Heart left ventricle (tissue), 16 donors: ENCODE data around the gene SLC17A2. TPM values are rescaled to one million over a fixed set of nuclear protein-coding genes. Genes with fewer than 3 reads are reported as not detected.
"Not testable (repeated sequence)": the region's sequence is repeated elsewhere in the genome, so short reads cannot be mapped to it uniquely, and the experiment has no call there.

ENCODE experiments used
- ATAC-seq, 4 donors: fragments of 200-7000 bp; cut with Tn5 transposase; one replicate each; pipeline ENCODE4 v1.9.1; 2020 to 2022; ENCODE audit warnings: moderate library complexity in 4 of 4, mild to moderate bottlenecking in 3 of 4, moderate number of reproducible peaks in 1 of 4
- DNase-seq, 5 donors: peaks; one replicate each; pipeline ENCODE4 v3.0.0-alpha.2; 2020
- H3K27ac ChIP-seq, 12 donors: fragments of 200-600 bp; sonication (generic) in 4 of 12; one replicate each; pipeline versions ENCODE4 v1.5.0 to v1.8.0; 2016 to 2022; ENCODE audit warnings: mild to moderate bottlenecking in 2 of 12
- H3K27me3 ChIP-seq, 9 donors: fragments of 200-600 bp; sonication (generic) in 2 of 9; one replicate each; pipeline versions ENCODE4 v1.5.1 to v1.8.0; 2016 to 2022; ENCODE audit warnings: mild to moderate bottlenecking in 3 of 9
- H3K36me3 ChIP-seq, 9 donors: fragments of 200-600 bp; sonication (generic) in 2 of 9; one replicate each; pipeline versions ENCODE4 v1.5.0 to v1.8.0; 2018 to 2022; ENCODE audit warnings: mild to moderate bottlenecking in 2 of 9
- H3K4me1 ChIP-seq, 12 donors: fragments of 200-600 bp; sonication (generic) in 4 of 12; one replicate each; pipeline versions ENCODE4 v1.5.0 to v1.8.0; 2016 to 2022; ENCODE audit warnings: mild to moderate bottlenecking in 3 of 12
- H3K4me3 ChIP-seq, 12 donors: fragments of 200-600 bp; sonication (generic) in 4 of 12; one replicate each; pipeline versions ENCODE4 v1.5.0 to v1.8.0; 2017 to 2022; ENCODE audit warnings: mild to moderate bottlenecking in 9 of 12, moderate library complexity in 4 of 12
- H3K9me3 ChIP-seq, 12 donors: fragments of 200-600 bp; sonication (generic) in 4 of 12; one replicate each; pipeline versions ENCODE4 v1.5.0 to v1.8.0; 2016 to 2022; ENCODE audit warnings: mild to moderate bottlenecking in 1 of 12
- POLR2A ChIP-seq, 2 donors: fragments of 450-650 bp; IDR thresholded peaks; one replicate each; pipeline ENCODE4 v1.6.1; 2017; ENCODE audit warnings: antibody characterized with exemption in 2 of 2, mild to moderate bottlenecking in 2 of 2, moderate library complexity in 2 of 2
- WGBS, 4 donors: extraction: QIAGEN DNeasy Blood & Tissue Kit in 2 of 4; methylation state at CpG; one replicate each; pipeline versions ENCODE4 v1.1.5 to v1.1.7; 2013 to 2018; 5-methylcytosine and 5-hydroxymethylcytosine counted together
- intact Hi-C, 10 donors: fragments of 100-400 bp; cut with DNase I; formaldehyde crosslinking; loops; one replicate each; pipeline versions ENCODE4 v1.11.1 to v1.14.2; 2022
- polyA plus RNA-seq, 2 donors: library from polyadenylated mRNA; stranded (reverse); fragments of 200-250 nt; gene quantifications; one replicate each; pipeline ENCODE4 v1.2.3, GENCODE V29; 2013
- total RNA-seq, 9 donors: library from RNA; depleted of rRNA in 2 of 9; stranded (reverse); fragments of >200 nt in 2 of 9; fragmentation: NEBNext Ultra II Directional in 3 of 9; extraction: Animal tissue kit (Norgen Biotek cat#: 25700) in 3 of 9; gene quantifications; one replicate each; pipeline versions ENCODE4 v1.1.0 to v1.2.4, GENCODE V29; 2016 to 2023
- TF ChIP-seq, protein P1 (sequence below), 12 donors: fragments of 200-600 bp; sonication (generic) in 4 of 12; IDR thresholded peaks; one replicate each; pipeline versions ENCODE4 v1.5.0 to v1.8.0; 2018 to 2022; ENCODE audit warnings: antibody characterized with exemption in 12 of 12, mild to moderate bottlenecking in 5 of 12
- donor health status: ischemic (EF 13 %, LVEDD 7.1; RV severe dilation, severe dysfunction).
- donor health status: healthy with polysubstance abuse.
- donor health status: DM: no; HTN: yes; CAD: no.
- donor health status: DM: no; HTN: no; CAD: no.
- donor health status: ischemic (EF 25% LVEDD 6.9; RV normal size, moderate dysfunction).
- donor health status: ischemic (EF 25% LVEDD 5.7; RV mildly dilated, moderate dysfunction).
- donor health status: healthy.
- donor health status: DM: yes; HTN: yes; CAD: no.
- donor health status: ischemic (EF 35%, LVEDD 5.7; RV mildly dilated, moderate dysfunction).
- donor health status: nonischemic (EF 11% LVEDD 7.7; RV severe dilation, severe dysfunction).
- donor health status: DM: yes; HTN: yes; CAD: no.
- donor health status: PGD.
- donor health status: ischemic (EF 29% LVEDD 5.4; RV normal size, mild dysfunction).
- donor health status: nonischemic (EF 23%, LVEDD 6.1; RV moderate dilation, normal function).

Gene SLC17A2
- total and polyA plus RNA-seq, 11 donors: not detected

DNA sequence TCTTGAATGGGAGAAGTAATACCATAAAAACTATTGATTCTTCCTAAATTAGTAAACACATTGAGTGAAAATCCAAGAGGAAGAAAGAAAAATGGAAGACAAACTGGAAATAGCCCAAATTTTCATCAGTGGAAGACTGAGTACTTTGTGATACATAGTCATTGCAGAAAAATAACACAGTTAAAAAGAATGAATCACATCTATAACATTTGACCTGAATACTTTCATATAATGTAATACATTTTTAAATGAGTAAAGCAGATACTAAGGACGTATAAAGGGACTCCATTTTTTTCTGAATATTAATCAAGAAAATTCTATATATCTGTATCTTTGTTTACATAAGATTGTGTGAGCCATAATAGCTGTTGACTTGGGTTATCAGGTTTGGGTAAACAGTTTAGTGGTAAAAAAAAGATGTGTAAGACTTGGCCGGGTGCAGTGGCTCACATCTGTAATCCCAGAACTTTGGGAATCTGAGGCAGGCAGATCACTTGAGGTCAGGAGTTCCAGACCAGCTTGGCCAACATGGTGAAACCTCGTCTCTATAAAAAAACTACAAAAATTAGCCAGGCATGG is 4.3 kb upstream of the SLC17A2 start:
- no peaks in the 10 kb centered on the region for H3K4me1 ChIP-seq
- peaks cover 0 to 3% (median 0%) of the 10 kb centered on the region in 9 donors for H3K27me3 ChIP-seq
- no peak for ATAC-seq
- H3K27ac ChIP-seq: no peak overlapping the region
- H3K9me3 ChIP-seq: no peaks in the 10 kb centered on the region
- TF ChIP-seq, protein P1, sequence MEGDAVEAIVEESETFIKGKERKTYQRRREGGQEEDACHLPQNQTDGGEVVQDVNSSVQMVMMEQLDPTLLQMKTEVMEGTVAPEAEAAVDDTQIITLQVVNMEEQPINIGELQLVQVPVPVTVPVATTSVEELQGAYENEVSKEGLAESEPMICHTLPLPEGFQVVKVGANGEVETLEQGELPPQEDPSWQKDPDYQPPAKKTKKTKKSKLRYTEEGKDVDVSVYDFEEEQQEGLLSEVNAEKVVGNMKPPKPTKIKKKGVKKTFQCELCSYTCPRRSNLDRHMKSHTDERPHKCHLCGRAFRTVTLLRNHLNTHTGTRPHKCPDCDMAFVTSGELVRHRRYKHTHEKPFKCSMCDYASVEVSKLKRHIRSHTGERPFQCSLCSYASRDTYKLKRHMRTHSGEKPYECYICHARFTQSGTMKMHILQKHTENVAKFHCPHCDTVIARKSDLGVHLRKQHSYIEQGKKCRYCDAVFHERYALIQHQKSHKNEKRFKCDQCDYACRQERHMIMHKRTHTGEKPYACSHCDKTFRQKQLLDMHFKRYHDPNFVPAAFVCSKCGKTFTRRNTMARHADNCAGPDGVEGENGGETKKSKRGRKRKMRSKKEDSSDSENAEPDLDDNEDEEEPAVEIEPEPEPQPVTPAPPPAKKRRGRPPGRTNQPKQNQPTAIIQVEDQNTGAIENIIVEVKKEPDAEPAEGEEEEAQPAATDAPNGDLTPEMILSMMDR (IDR thresholded peaks at IDR 0.05): no peak
- TF ChIP-seq POLR2A (IDR thresholded peaks at IDR 0.05): no peak
- intact Hi-C loops: no loop called here
- H3K36me3 ChIP-seq: no peaks in the 10 kb centered on the region
- 66 to 74% (median 69%) methylated on average over 3 of the region's 3 CpGs for WGBS, 4 donors
- no peak for DNase-seq
- no peak overlapping the region for H3K4me3 ChIP-seq

DNA sequence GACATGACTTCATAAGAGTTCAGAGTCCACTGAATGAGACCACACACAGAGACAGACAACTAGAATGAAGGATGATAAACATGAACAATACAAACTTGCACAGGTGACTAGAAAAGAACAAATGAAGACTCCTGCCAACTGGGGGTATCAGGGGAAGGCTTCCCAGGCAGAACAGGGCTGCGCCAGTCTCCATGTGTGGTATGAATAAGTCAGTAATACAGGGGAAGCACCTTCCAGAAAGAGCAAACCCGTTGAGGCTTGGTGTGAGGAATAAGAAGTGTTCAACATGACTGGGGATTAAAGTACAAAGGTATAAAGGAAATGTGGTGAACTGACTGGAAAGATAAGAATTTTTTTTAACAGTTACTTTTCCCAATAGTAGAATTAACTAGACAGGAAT is 3.7 kb upstream of the SLC17A2 start:
- no peak overlapping the region for H3K27ac ChIP-seq
- no peak for DNase-seq
- WGBS, 4 donors: 75 to 86% (median 81%) methylated on average over 2 of the region's 2 CpGs
- H3K4me3 ChIP-seq: no peak overlapping the region
- H3K4me1 ChIP-seq: no peaks in the 10 kb centered on the region
- H3K9me3 ChIP-seq: no peaks in the 10 kb centered on the region
- no peak for ATAC-seq
- intact Hi-C loops: no loop called here
- no peaks in the 10 kb centered on the region for H3K36me3 ChIP-seq
- H3K27me3 ChIP-seq: peaks cover 0 to 3% (median 0%) of the 10 kb centered on the region in 9 donors
- TF ChIP-seq, protein P1 (IDR thresholded peaks at IDR 0.05): no peak
- TF ChIP-seq POLR2A (IDR thresholded peaks at IDR 0.05): no peak

DNA sequence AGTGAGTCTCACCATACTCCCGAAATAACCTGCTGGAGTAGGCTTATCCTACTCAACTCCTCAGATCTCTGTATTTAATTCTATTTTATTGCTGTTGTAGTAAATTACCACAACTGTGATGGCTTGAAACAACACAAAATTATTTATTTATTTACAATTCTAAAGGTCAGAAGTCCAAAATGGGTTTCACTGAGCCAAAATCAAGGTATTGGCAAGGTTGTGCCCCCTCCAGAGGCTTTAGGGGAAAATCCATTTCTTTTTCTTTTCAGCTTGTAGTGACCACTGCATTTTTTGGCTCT is 869 bp upstream of the SLC17A2 start:
- peaks cover 0 to 3% (median 0%) of the 10 kb centered on the region in 9 donors for H3K27me3 ChIP-seq
- TF ChIP-seq, protein P1 (IDR thresholded peaks at IDR 0.05): no peak
- no peak for TF ChIP-seq POLR2A (IDR thresholded peaks at IDR 0.05)
- H3K9me3 ChIP-seq: no peaks in the 10 kb centered on the region
- 33 to 65% (median 39%) methylated on average over 1 of the region's 1 CpG for WGBS, 4 donors
- no peak overlapping the region for H3K4me3 ChIP-seq
- H3K36me3 ChIP-seq: no peaks in the 10 kb centered on the region
- ATAC-seq: no peak
- no peak for DNase-seq
- intact Hi-C loops: no loop called here
- peaks cover 0 to 10% (median 0%) of the 10 kb centered on the region in 12 donors for H3K4me1 ChIP-seq
- H3K27ac ChIP-seq: no peak overlapping the region

DNA sequence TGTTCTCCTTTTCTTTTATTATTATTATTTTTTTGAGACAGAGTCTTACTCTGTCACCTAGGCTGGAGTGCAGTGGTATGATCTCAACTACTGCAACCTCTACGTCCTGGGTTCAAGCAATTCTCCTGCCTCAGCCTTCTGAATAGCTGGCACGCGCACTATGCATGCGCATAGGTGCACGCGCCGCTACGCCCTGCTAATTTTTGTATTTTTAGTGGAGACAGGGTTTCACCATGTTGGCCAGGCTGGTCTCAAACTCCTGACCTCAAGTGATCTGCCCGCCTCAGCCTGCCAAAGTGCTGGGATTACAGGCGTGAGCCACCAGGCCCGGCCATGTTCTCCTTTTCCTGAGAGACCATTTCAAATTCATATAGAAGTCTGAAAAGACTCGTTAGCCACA is 706 bp downstream of the SLC17A2 start:
- H3K9me3 ChIP-seq, H3K36me3 ChIP-seq, H3K4me3 ChIP-seq, DNase-seq, H3K27me3 ChIP-seq, intact Hi-C loops, ATAC-seq, H3K27ac ChIP-seq: not testable (repeated sequence)
- 85 to 96% (median 90%) methylated on average over 12 of the region's 12 CpGs for WGBS, 4 donors
- peaks cover 0 to 10% (median 0%) of the 10 kb centered on the region in 12 donors for H3K4me1 ChIP-seq
